ENCODE data around the gene KPTN. TPM values are rescaled to one million over a fixed set of nuclear protein-coding genes. Genes with fewer than 3 reads are reported as not detected.

Gene KPTN
- total RNA-seq, 1 donor from 2014 or later = 9.1 TPM

- Mint-ChIP-seq H3K4me3 (ENCODE audit: unreplicated experiment) (no peak overlapping the region), H3K9me3 (ENCODE audit: low read depth) (no peaks in the 10 kb centered on the region), H3K36me3 (ENCODE audit: low read depth) (peaks cover 1% of the 10 kb centered on the region), H3K4me1 (ENCODE audit: low read depth) (peaks cover 26% of the 10 kb centered on the region), H3K27me3 (ENCODE audit: low read depth) (peaks cover 7% of the 10 kb centered on the region), H3K27ac (ENCODE audit: unreplicated experiment) (no peak overlapping the region)
- DNase-seq (ENCODE audit: low spot score) = no peak
- no peak for TF ChIP-seq CTCF (IDR thresholded peaks at IDR 0.05)
These were observed 34.1 kb upstream of the KPTN start for GRCh38 chr19:47518139-47518538.

- no peaks in the 10 kb centered on the region for H3K9me3 Mint-ChIP-seq (ENCODE audit: low read depth)
- DNase-seq (ENCODE audit: low spot score) = peak; percentile 100
- peak within 1 kb of the TSS; percentile 98 for H3K4me3 Mint-ChIP-seq (ENCODE audit: unreplicated experiment)
- peaks cover 3% of the 10 kb centered on the region for H3K27me3 Mint-ChIP-seq (ENCODE audit: low read depth)
- peaks cover 55% of the 10 kb centered on the region for H3K4me1 Mint-ChIP-seq (ENCODE audit: low read depth)
- H3K27ac Mint-ChIP-seq (ENCODE audit: unreplicated experiment) = peak within 1 kb of the TSS; percentile 99
- no peak for TF ChIP-seq CTCF (IDR thresholded peaks at IDR 0.05)
- H3K36me3 Mint-ChIP-seq (ENCODE audit: low read depth) = peaks cover 1% of the 10 kb centered on the region
These were observed 31.0 kb upstream of the KPTN start, which contains the start of gene NAPA for GRCh38 chr19:47514869-47515588. Gene NAPA (minus strand): TSS chr19:47515063. CDS start chr19:47514940, 123 bp downstream.

GRCh38 chr19:47514151-47514868, 30.3 kb upstream of the KPTN start:
- DNase-seq (ENCODE audit: low spot score) = peak; percentile 94
- Mint-ChIP-seq H3K4me1 (ENCODE audit: low read depth) (peaks cover 62% of the 10 kb centered on the region), H3K27ac (ENCODE audit: unreplicated experiment) (peak overlapping the region; percentile 99), H3K4me3 (ENCODE audit: unreplicated experiment) (peak overlapping the region; percentile 98), H3K36me3 (ENCODE audit: low read depth) (peaks cover 1% of the 10 kb centered on the region), H3K9me3 (ENCODE audit: low read depth) (no peaks in the 10 kb centered on the region), H3K27me3 (ENCODE audit: low read depth) (peaks cover 3% of the 10 kb centered on the region)
- no peak for TF ChIP-seq CTCF (IDR thresholded peaks at IDR 0.05)

- Mint-ChIP-seq H3K4me3 (ENCODE audit: unreplicated experiment) (peak overlapping the region; percentile 98), H3K9me3 (ENCODE audit: low read depth) (no peaks in the 10 kb centered on the region), H3K36me3 (ENCODE audit: low read depth) (peaks cover 1% of the 10 kb centered on the region), H3K27me3 (ENCODE audit: low read depth) (no peaks in the 10 kb centered on the region), H3K4me1 (ENCODE audit: low read depth) (peaks cover 65% of the 10 kb centered on the region), H3K27ac (ENCODE audit: unreplicated experiment) (peak overlapping the region; percentile 99)
- DNase-seq (ENCODE audit: low spot score) = no peak
- no peak for TF ChIP-seq CTCF (IDR thresholded peaks at IDR 0.05)
These were observed 28.9 kb upstream of the KPTN start for GRCh38 chr19:47512948-47513319.

GRCh38 chr19:47512183-47512947, 28.3 kb upstream of the KPTN start:
- peaks cover 65% of the 10 kb centered on the region for H3K4me1 Mint-ChIP-seq (ENCODE audit: low read depth)
- no peaks in the 10 kb centered on the region for H3K27me3 Mint-ChIP-seq (ENCODE audit: low read depth)
- H3K9me3 Mint-ChIP-seq (ENCODE audit: low read depth) = no peaks in the 10 kb centered on the region
- peak overlapping the region; percentile 99 for H3K27ac Mint-ChIP-seq (ENCODE audit: unreplicated experiment)
- peak overlapping the region; percentile 98 for H3K4me3 Mint-ChIP-seq (ENCODE audit: unreplicated experiment)
- TF ChIP-seq CTCF (IDR thresholded peaks at IDR 0.05) = no peak
- H3K36me3 Mint-ChIP-seq (ENCODE audit: low read depth) = peaks cover 1% of the 10 kb centered on the region
- no peak for DNase-seq (ENCODE audit: low spot score)

Data from chondrocyte (in vitro differentiated cells).